Heart left ventricle (tissue), 16 donors: ENCODE data around the gene DMRTB1. TPM values are rescaled to one million over a fixed set of nuclear protein-coding genes. Genes with fewer than 3 reads are reported as not detected.

Experiments used
- ATAC-seq, 4 donors: fragments of 200-7000 bp; cut with Tn5 transposase; one replicate each; pipeline ENCODE4 v1.9.1; 2020 to 2022; ENCODE audit warnings: moderate library complexity in 4 of 4, mild to moderate bottlenecking in 3 of 4, moderate number of reproducible peaks in 1 of 4
- DNase-seq, 5 donors: peaks; one replicate each; pipeline ENCODE4 v3.0.0-alpha.2; 2020
- H3K27ac ChIP-seq, 12 donors: fragments of 200-600 bp; sonication (generic) in 4 of 12; one replicate each; pipeline versions ENCODE4 v1.5.0 to v1.8.0; 2016 to 2022; ENCODE audit warnings: mild to moderate bottlenecking in 2 of 12
- H3K27me3 ChIP-seq, 9 donors: fragments of 200-600 bp; sonication (generic) in 2 of 9; one replicate each; pipeline versions ENCODE4 v1.5.1 to v1.8.0; 2016 to 2022; ENCODE audit warnings: mild to moderate bottlenecking in 3 of 9
- H3K36me3 ChIP-seq, 9 donors: fragments of 200-600 bp; sonication (generic) in 2 of 9; one replicate each; pipeline versions ENCODE4 v1.5.0 to v1.8.0; 2018 to 2022; ENCODE audit warnings: mild to moderate bottlenecking in 2 of 9
- H3K4me1 ChIP-seq, 12 donors: fragments of 200-600 bp; sonication (generic) in 4 of 12; one replicate each; pipeline versions ENCODE4 v1.5.0 to v1.8.0; 2016 to 2022; ENCODE audit warnings: mild to moderate bottlenecking in 3 of 12
- H3K4me3 ChIP-seq, 12 donors: fragments of 200-600 bp; sonication (generic) in 4 of 12; one replicate each; pipeline versions ENCODE4 v1.5.0 to v1.8.0; 2017 to 2022; ENCODE audit warnings: mild to moderate bottlenecking in 9 of 12, moderate library complexity in 4 of 12
- H3K9me3 ChIP-seq, 12 donors: fragments of 200-600 bp; sonication (generic) in 4 of 12; one replicate each; pipeline versions ENCODE4 v1.5.0 to v1.8.0; 2016 to 2022; ENCODE audit warnings: mild to moderate bottlenecking in 1 of 12
- CTCF ChIP-seq, 12 donors: fragments of 200-600 bp; sonication (generic) in 4 of 12; IDR thresholded peaks; one replicate each; pipeline versions ENCODE4 v1.5.0 to v1.8.0; 2018 to 2022; ENCODE audit warnings: antibody characterized with exemption in 12 of 12, mild to moderate bottlenecking in 5 of 12
- POLR2A ChIP-seq, 2 donors: fragments of 450-650 bp; IDR thresholded peaks; one replicate each; pipeline ENCODE4 v1.6.1; 2017; ENCODE audit warnings: antibody characterized with exemption in 2 of 2, mild to moderate bottlenecking in 2 of 2, moderate library complexity in 2 of 2
- WGBS, 4 donors: extraction: QIAGEN DNeasy Blood & Tissue Kit in 2 of 4; methylation state at CpG; one replicate each; pipeline versions ENCODE4 v1.1.5 to v1.1.7; 2013 to 2018; 5-methylcytosine and 5-hydroxymethylcytosine counted together
- intact Hi-C, 10 donors: fragments of 100-400 bp; cut with DNase I; formaldehyde crosslinking; loops; one replicate each; pipeline versions ENCODE4 v1.11.1 to v1.14.2; 2022
- polyA plus RNA-seq, 2 donors: library from polyadenylated mRNA; stranded (reverse); fragments of 200-250 nt; gene quantifications; one replicate each; pipeline ENCODE4 v1.2.3, GENCODE V29; 2013
- total RNA-seq, 9 donors: library from RNA; depleted of rRNA in 2 of 9; stranded (reverse); fragments of >200 nt in 2 of 9; fragmentation: NEBNext Ultra II Directional in 3 of 9; extraction: Animal tissue kit (Norgen Biotek cat#: 25700) in 3 of 9; gene quantifications; one replicate each; pipeline versions ENCODE4 v1.1.0 to v1.2.4, GENCODE V29; 2016 to 2023
- donor health status: ischemic (EF 13 %, LVEDD 7.1; RV severe dilation, severe dysfunction).
- donor health status: healthy with polysubstance abuse.
- donor health status: DM: no; HTN: yes; CAD: no.
- donor health status: DM: no; HTN: no; CAD: no.
- donor health status: ischemic (EF 25% LVEDD 6.9; RV normal size, moderate dysfunction).
- donor health status: ischemic (EF 25% LVEDD 5.7; RV mildly dilated, moderate dysfunction).
- donor health status: healthy.
- donor health status: DM: yes; HTN: yes; CAD: no.
- donor health status: ischemic (EF 35%, LVEDD 5.7; RV mildly dilated, moderate dysfunction).
- donor health status: nonischemic (EF 11% LVEDD 7.7; RV severe dilation, severe dysfunction).
- donor health status: DM: yes; HTN: yes; CAD: no.
- donor health status: PGD.
- donor health status: ischemic (EF 29% LVEDD 5.4; RV normal size, mild dysfunction).
- donor health status: nonischemic (EF 23%, LVEDD 6.1; RV moderate dilation, normal function).

The DMRTB1 gene
- total and polyA plus RNA-seq, 11 donors = not detected

DNA sequence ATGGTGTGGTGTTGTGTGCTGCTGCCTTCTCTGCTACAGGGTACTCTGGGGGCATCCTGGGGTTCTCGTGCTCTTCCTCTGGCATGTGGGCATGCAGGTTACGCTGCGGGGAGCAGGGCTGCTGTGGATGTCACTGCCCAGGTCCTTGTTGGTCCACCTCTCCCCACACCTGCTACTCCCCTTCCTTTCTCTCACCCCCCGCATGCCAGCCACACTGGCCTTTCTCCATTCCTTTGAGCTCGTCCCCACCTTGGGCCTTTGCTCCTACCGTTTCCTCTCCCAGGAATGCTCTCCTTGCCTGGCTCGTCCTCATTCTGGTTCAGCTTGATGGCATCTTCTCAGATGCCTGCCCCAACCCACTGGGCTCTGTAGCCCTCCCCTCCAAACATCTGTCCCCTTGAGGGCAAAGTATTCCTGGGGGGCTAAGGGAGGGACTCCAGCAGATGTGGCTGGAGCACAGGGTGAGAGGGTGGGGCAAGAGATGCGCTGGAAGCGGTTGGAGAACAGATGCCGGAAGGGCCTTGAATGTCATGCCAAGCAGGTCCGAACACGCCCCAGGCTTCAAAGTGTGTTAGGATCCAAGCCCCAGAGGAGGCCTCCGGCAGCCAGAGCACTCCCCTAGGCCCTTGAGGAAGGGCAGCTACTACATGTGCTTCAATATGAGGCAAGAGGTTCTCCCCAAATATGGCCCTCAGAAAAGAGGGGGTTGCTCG, 23.4 kb downstream of the DMRTB1 start:
- DNase-seq (no peak), ATAC-seq (no peak)
- TF ChIP-seq POLR2A (IDR thresholded peaks at IDR 0.05) (no peak), CTCF (IDR thresholded peaks at IDR 0.05) (no peak)
- H3K9me3 ChIP-seq = no peaks in the 10 kb centered on the region
- WGBS, 4 donors = 80 to 88% (median 85%) methylated on average over 14 of the region's 14 CpGs
- H3K4me3 ChIP-seq = no peak overlapping the region
- H3K4me1 ChIP-seq = peaks cover 0 to 4% (median 0%) of the 10 kb centered on the region in 12 donors
- H3K36me3 ChIP-seq = no peaks in the 10 kb centered on the region
- peaks cover 3 to 41% (median 11%) of the 10 kb centered on the region in 9 donors for H3K27me3 ChIP-seq
- no peak overlapping the region for H3K27ac ChIP-seq
- intact Hi-C loops = loop anchor here in 4 of 10 donors (5.0 to 10.0 kb wide), 3 partner anchors 112 to 202 kb away; no protein-coding TSS in a partner anchor

GRCh38 chr1:53483170-53483569, 24.0 kb downstream of the DMRTB1 start:
- intact Hi-C loops = loop anchor here in 4 of 10 donors (5.0 to 10.0 kb wide), 3 partner anchors 112 to 202 kb away; no protein-coding TSS in a partner anchor
- H3K27me3 ChIP-seq = peaks cover 3 to 44% (median 11%) of the 10 kb centered on the region in 9 donors

GRCh38 chr1:53483656-53484055, 24.5 kb downstream of the DMRTB1 start:
- H3K9me3 ChIP-seq = no peaks in the 10 kb centered on the region
- TF ChIP-seq POLR2A (IDR thresholded peaks at IDR 0.05) (no peak), CTCF (IDR thresholded peaks at IDR 0.05) (no peak)
- 74 to 85% (median 82%) methylated on average over 4 of the region's 4 CpGs for WGBS, 4 donors
- DNase-seq (no peak), ATAC-seq (no peak)
- H3K27me3 ChIP-seq = peaks cover 3 to 49% (median 11%) of the 10 kb centered on the region in 9 donors
- intact Hi-C loops = loop anchor here in 5 of 10 donors (2.0 to 10.0 kb wide), 4 partner anchors 111 to 271 kb away; no protein-coding TSS in a partner anchor
- peaks cover 0 to 4% (median 0%) of the 10 kb centered on the region in 12 donors for H3K4me1 ChIP-seq
- no peaks in the 10 kb centered on the region for H3K36me3 ChIP-seq
- H3K4me3 ChIP-seq = no peak overlapping the region
- H3K27ac ChIP-seq = no peak overlapping the region

More at GRCh38 chr1:53483170-53483569, 24.0 kb downstream of the DMRTB1 start:
- 86 to 92% (median 90%) methylated on average over 6 to 9 of the region's 9 CpGs for WGBS, 4 donors
- H3K4me1 ChIP-seq = peaks cover 0 to 4% (median 0%) of the 10 kb centered on the region in 12 donors
- H3K27ac ChIP-seq = no peak overlapping the region
- H3K4me3 ChIP-seq = no peak overlapping the region
- H3K36me3 ChIP-seq = no peaks in the 10 kb centered on the region
- DNase-seq = no peak
- TF ChIP-seq POLR2A (IDR thresholded peaks at IDR 0.05) (no peak), CTCF (IDR thresholded peaks at IDR 0.05) (no peak)
- H3K9me3 ChIP-seq = no peaks in the 10 kb centered on the region
- no peak for ATAC-seq

- H3K4me1 ChIP-seq = peaks cover 0 to 4% (median 0%) of the 10 kb centered on the region in 12 donors
- H3K27ac ChIP-seq = no peak overlapping the region
- intact Hi-C loops = loop anchor here (1.0 to 10.0 kb wide), 8 partner anchors 107 to 270 kb away; no protein-coding TSS in a partner anchor
- peaks cover 3 to 56% (median 11%) of the 10 kb centered on the region in 9 donors for H3K27me3 ChIP-seq
- ATAC-seq (peak in 1 of 4 donors; percentile 4), DNase-seq (no peak)
- no peak for TF ChIP-seq POLR2A (IDR thresholded peaks at IDR 0.05)
- TF ChIP-seq CTCF (IDR thresholded peaks at IDR 0.05) = no peak
- H3K4me3 ChIP-seq = no peak overlapping the region
- peaks cover 0 to 9% (median 0%) of the 10 kb centered on the region in 12 donors for H3K9me3 ChIP-seq
- WGBS, 4 donors = 70 to 79% (median 76%) methylated on average over 18 to 19 of the region's 19 CpGs
- H3K36me3 ChIP-seq = no peaks in the 10 kb centered on the region
Observed at GRCh38 chr1:53484705-53485477, 25.7 kb downstream of the DMRTB1 start.
